Measurements from ENCODE around the gene CCDC127.
"Not testable (repeated sequence)": the region's sequence is repeated elsewhere in the genome, so short reads cannot be mapped to it uniquely, and the experiment has no call there.

The CCDC127 gene

DNA sequence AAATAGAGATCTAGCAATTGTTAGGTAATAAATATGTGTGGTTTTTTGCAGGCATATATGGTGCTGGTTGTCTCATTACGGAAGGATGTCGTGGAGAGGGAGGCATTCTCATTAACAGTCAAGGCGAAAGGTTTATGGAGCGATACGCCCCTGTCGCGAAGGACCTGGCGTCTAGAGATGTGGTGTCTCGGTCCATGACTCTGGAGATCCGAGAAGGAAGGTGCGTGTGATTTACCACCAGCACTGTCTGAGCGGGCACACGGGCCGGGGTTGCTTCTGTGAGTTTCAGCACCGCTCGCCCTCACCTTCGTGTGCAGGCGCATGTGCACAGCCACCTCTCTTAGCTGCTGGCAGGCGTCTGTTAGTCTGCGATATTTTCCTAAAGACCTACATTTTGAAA lies 15.5 kb upstream of the CCDC127 start:
- DNase-seq: not testable (repeated sequence)

DNA sequence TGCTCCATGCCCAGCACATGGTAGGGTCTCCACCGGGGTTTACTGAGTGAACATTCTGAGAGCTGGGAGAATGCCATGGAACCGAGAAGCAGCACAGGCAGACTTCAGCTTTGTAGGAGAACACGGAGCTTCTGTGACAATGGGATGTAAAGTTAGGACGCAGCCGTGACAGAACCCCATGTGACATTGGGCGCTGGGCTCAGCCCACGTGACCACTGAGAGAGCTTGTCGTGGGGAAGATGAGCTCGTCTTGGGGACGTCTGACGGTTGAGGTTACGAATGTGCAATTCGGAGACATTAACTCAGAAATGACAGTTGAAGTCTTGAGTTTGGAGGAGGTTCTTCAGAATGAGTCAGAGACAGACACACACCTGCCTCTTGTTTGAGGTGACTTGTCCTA lies 13.7 kb upstream of the CCDC127 start:
- no peak for DNase-seq

DNA sequence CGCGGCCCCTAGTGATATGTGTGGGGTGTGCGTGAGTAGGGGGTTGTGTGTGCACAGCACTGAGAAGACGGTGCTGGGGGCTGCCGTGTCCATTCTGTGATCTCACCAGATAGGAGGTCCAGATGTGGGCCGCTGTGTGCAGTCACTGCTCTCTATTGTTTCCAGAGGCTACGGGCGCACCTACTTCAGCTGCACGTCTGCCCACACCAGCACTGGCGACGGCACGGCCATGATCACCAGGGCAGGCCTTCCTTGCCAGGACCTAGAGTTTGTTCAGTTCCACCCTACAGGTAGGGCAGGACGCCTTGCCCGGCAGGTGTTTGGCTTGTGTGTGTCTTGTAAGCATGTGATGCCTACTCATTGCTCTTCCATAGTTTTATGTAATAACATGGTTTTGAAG lies 12.8 kb upstream of the CCDC127 start:
- no peak for DNase-seq

DNA sequence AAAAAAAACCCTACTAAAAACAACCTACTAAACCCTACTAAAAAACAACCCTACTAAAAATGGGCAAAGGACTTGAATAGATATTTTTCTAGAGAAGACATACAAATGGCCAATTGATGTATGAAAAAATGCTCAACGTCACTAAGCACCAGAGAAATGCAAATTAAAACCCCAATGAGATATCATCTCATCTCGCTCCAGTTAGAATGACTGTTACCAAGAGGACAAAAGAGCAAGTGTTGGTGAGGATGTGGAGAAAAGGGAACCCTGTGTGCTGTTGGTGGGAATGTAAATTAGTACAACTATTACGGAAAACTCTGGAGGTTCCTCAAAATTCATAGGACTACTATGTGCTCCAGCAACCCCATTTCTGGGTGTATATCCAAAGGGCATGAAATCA lies 10.9 kb upstream of the CCDC127 start:
- DNase-seq: no peak

DNA sequence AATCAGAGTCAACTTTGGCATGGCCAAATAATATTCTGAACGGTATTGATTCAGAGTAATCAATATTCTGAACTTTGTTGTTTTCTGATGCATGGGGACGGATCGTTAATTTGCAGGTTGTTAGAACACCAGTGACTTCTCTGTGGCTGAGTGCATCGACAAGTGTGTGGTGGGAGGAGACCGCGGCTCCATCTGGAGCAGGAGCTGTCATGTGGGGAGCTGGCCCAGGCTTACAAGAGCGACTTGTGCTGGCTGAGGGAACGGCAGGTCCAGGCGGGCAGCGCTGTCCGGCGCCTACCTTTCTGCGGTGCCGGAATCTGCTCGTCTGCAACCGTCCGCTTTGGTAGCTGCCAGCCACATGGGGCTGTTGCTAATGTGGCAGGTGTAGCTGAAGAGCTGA lies 9.4 kb upstream of the CCDC127 start:
- not testable (repeated sequence) for DNase-seq

DNA sequence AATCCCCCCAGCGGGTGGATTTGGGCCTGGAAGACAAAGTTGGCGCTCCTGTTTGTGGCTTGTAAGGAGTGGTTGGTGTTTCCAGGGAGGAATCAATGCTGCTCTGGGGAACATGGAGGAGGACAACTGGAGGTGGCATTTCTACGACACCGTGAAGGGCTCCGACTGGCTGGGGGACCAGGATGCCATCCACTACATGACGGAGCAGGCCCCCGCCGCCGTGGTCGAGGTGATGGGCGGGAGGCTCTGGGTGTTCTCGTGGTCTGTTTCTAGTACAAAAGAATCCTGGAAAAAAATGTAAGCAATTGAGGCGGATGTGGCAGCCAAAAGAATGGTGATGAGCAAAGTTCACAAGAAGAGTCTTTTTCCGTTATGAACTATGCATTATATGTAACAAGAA lies 7.4 kb upstream of the CCDC127 start:
- no peak for DNase-seq

DNA sequence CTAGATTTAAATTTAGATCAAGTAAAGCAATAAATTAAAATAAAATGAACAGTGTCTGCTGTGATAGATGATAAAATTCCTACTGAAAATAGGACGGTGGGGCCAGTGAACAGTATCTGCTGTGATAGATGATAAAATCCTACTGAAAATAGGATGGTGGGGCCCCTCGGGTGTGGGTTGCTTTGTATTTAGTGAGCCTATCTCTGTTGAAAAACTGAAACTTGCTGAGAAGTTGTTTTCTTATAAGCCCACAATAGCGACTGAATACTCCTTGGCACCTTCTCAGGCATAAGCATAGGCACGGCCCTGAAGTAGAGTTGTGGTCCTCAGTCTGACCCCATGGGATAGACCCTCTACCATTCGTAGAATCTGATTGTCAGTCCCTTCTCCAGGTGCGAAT lies 5.8 kb upstream of the CCDC127 start:
- no peak for DNase-seq

DNA sequence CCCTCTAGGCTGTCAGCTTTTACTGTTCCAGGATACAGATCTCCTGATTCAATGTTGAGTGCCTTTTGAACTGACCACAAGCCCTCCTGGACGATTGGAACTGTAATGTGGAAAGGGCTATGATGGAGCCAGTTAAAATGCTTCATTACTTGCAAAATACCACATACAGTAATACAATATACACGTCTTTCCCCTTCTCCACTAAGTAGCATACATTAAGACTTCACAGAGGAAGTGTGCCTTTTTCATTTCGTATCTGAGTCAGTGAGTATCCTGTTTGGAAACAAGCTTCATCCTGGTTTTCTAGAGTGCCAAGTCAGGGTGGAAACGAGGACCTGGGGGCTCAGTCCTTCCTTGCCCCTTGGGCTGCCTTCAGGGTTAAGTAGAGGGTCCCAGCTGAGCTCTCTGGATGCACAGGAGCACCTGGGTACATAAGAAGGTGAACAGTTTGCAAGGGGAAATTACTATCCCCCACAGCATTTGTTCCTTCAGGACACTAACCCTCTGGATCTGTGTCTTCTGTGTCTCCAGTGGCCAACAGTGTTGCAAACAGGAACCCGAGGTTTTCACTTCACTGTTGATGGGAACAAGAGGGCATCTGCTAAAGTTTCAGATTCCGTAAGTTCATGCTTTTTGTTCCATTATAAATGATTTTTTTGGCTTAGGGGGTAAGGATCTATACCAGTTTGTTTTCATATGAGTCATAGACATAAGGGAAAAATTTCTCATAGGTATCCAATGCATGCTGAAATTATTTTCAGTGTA lies 5.2 kb upstream of the CCDC127 start:
- DNase-seq: not testable (repeated sequence)

DNA sequence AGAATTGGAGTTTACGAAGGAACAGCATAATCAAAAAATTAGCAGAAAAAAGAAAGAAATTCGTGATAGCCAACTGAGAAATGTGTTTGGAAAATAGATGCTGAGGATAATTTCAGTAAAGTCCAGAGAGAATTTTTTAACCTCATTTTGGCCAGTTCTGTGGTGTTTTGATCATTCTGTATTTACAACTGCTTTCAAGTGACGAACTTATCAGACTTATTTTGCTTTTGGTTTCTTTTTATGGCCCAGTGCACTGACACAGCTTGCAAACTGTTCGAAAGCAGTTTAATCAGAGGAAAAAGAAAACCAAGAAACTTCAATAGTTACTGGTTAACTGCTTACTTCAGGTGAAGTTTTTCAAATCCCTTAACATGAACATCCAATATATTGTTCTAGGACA lies 2.0 kb upstream of the CCDC127 start:
- no peak for DNase-seq

DNA sequence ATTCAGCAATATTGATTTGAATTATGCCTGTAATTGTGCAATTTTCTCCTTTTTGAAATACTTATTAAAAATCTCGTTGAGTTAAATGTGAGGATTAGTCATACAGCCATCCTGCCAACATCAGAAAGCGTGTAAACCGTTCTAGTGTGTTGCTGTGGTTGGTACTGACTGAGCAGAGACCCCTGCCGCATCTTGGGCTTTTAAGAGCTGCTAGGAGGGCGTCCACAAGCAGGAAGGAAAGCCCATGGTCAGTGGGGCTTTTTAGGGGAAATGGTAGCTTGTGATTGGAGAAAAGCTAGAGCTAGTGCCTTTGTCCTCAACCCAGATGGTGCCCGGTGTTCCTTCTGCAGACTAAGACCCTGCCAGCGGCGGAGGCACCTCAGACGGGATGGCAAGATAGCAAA lies 1.5 kb upstream of the CCDC127 start:
- peak; percentile 26 for DNase-seq

DNA sequence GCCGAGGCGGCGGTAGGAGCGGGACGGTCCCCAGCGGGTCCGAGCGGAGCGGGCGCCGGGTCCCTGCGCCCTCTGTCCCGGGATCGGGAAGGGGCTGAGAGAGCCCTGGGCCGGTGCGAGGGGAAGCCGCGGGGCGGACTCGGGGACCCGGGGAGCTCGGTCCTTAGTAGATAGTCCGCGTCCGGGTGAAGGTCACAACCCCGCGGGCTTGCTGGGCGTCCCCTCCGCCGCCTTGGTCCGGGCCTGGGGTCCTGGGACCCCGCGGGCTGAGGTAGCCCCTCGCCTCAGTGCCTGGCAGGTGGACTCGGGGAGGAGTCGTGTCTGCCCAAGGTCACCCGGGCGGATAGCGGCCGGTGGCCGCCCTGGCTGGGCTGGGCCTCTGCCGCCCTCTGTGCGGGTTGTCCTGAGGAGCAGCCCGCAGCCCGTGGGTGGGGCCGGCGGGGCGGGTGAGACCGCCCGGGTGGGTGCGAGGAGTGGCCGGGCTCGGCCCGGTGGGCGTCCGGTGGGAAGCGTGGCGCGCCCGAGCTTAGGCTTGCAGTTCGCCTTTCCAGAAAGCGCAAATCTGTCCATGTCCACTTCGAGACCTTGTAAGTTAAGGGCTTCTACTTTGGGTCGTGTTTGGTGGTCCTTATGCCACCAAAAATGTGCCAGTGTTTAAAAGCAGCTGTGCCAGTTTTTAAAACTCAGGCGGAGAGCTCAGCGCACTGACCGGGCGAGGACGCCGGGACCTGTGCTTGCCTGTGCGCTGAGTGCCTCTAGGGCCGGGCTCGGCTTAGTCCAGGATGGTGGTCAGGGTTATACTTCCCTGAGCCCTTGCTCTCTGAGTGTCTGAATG lies 721 bp upstream of the CCDC127 start:
- DNase-seq: no peak

DNA sequence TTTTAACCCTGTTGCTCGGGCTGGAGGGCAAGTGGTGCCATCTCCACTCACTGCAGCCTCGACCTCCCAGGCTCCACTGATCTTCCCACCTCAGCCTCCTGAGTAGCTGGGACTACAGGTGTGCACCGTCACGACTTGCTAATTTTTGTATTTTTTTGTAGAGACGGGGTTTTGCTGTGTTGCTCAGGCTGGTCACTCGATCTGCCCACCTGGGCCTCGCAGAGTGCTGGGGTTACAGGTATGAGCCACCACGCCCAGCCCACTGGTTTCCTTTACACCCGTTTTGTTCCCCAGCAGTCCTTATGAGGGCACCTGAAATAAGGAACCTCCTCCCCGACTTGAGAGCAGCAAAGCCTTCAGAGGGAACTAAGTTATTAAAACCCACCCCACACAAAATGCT lies 1.9 kb downstream of the CCDC127 start:
- not testable (repeated sequence) for DNase-seq

DNA sequence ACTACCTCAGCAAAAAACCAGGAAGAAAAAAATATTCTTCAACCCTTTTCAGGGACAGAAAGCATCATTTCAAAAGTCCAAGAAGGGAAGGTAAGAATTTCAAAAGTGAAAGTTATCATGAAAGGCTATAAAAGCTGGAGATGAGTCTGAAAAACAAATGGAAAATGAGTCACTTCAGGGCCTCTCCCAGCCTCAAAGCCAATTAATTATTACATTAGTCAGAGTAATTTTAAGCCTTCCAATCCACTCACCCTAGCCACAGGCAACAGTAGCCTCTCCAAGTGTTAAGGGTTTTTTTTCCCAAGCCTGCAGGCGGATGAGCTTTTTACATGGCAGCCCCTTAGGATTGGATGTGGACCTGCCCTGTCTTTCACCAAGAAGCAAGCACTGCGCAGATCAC lies 2.7 kb downstream of the CCDC127 start:
- DNase-seq: not testable (repeated sequence)

DNA sequence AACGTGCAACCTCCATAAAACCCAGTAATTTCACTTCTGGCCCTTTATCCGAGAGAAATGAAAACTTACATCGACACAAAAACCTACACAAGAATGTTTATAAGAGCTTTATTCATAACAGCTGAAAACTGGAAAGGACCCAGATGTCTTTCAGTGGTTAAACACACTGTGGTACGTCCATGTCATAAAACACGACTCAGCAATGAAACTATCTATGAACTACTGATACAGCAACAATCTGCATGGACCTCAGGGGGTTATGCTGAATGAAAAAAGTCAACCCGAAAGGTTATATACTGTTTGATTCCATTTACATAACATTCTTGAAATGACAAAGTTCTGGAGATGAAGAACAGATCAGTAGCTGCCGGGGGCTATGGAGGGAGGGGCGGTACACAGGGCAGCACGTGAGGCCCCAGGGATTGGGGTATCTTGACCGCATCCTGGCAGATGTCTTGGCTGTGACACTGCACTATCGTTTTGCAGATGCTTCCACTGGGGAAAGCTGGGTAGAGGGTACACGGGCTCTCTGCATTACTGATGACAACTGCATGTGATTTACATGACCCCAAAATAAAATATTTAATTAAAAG lies 4.1 kb downstream of the CCDC127 start:
- DNase-seq: no peak

DNA sequence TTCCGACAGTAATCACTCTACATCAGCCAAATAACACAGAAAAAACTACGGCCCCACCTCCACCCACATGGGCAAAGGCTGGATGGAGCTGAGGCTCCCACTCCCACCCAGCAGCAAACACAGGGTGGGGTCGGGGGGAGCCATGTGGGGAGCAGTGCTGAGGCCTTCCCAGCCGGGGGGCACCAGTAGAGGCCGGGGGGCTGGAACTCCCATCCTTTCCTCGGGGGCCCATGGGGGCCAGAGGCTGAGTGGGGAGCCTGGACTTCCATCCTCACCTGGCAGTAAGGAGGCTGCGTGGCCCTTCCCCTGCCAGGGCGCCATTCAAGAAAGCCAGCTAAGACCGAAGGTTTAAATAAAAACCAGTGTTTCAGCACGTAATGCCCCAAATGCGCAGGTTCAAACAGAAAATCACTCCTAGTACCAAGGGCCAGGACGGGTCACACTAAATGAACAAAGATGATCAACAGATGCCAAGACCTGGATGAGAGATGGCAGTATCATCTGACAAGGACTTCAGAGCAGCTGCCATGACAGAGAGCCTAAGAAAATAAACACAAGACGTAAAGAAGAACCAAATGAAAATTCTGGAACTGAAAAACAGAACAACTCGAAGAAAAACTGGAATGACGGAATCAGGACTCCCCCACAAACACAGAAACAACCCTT lies 9.4 kb downstream of the CCDC127 start:
- no peak for DNase-seq

DNA sequence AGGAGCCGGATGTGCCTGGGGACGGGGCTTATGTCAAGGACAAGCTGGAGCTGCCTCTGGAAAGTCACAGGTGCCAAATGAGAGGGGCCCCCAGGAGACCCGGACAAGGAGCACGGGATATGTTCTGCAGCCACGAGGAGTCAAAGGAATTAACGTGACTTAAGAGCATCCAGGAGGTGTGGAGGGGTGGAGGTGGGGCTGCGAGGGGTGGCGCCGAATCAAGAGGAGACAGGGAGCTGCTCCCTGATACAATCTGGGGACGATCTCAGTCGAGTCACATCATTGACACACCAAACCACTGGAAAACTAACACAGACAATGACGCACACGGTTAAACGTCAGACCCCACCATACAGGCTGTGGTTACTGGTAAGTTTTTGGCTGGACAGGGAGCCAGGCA lies 10.4 kb downstream of the CCDC127 start:
- DNase-seq: no peak

DNA sequence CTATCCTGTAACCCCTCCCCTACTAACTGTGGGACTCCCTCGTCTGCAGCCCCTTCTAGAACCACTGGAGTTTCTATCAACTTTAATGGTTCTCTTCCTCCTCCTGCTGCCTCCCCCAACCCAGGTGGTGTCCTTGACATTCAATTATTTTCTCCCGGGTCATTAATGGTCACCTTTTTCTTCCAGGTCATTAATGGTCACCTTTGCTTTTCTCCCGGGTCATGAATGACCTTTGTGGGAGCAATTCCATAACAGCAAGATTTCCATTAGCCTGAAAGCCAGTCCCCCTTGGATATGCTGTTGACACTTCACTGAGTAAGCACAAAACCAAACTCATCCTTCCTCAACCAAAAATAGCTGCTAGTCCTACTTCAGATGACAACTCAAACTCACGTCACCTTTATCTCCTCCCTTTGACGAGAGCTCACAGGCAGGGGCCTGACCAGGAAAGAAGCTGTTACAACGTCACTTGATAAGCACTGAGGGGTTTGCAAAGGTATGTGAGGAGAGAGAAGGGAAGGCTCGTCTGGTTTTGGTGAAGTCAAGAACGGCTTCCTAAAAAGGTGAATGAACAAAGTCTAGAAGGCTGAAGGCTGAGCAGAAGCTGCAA lies 10.9 kb downstream of the CCDC127 start:
- no peak for DNase-seq

DNA sequence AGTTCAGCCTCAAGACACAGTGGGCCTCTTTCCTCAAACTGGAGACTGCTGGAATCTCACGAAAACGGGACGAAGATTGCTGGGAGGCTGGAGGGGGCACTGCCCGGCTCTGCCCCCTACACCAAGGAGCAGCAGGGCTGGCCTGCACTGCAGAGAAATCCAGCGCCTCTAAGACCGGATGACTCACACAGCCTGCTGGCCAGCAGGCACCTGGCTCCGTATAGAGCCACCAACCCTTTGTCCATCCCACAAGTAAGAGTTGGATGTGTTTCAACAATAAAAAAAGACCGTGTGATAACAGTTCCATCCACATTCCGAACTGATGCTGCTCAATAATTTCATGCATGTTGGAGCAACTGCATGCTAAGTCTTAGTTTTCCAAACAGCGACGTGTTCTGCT lies 11.5 kb downstream of the CCDC127 start:
- no peak for DNase-seq

DNA sequence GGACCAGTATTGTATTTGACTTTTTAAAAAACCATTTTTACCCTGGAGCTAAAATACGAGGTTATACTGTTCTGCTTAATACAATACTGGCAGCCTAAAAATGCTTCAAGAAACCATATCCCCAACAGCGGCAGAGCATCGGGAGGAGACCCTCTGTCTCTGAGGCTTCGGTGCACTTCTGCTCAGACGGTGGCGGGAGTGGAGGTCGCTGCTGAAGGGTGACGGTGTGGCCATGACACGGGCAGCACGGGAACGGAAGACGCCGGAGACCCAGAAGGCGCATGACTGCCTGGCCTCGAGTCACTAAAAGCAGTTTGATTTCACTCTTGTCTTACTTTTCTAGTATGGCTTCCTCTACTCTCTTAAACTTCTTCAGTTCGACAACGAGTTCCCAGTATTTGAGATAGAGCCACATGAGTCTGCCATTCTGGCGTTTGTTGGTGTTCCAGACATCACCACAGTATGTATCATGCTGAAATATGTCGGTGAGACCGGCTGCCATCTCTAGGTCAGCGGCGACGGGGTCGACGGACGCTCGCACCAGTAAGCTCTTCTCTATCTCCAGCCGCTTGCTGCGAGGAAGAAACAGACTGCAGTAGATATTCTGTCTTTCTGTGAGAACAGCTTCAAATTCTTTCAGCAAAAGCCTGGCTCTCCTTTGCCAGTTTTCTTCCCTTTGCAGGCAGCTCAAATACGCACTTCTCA lies 12.8 kb downstream of the CCDC127 start:
- no peak for DNase-seq

DNA sequence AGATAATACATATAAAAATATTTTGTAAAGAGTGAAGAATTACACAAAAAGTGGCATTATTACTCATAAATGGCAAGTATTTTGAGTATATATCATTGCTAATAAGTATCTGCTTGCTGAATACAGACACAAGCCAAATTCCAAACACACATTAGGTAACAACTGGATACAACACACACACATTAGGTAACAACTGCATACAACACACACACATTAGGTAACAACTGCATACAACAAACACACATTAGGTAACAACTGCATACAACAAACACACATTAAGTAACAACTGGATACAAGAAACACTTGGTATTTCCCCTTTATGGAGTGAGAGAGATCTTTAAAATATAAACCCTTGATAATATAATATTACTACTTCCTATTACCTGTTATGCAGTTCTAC lies 13.5 kb downstream of the CCDC127 start:
- DNase-seq: no peak

DNA sequence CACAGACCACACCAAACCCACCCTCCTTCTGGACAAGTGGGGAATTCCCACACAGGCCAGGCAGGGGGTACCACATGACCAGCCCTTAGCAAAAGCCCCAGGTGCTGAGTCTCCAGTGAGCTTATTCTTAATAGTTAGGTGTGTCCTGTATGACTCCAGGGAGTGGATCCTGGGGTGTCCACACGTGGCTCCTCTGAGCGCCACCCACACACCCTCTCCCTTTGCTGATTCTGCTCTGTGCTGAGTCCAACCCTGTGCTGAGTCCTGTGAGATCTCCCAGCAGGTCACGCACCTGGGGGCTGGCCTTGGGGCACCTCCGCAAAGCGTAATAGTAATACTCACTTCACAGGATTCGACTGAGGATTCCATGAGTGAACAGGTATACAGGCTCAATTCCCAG lies 14.0 kb downstream of the CCDC127 start:
- DNase-seq: no peak

DNA sequence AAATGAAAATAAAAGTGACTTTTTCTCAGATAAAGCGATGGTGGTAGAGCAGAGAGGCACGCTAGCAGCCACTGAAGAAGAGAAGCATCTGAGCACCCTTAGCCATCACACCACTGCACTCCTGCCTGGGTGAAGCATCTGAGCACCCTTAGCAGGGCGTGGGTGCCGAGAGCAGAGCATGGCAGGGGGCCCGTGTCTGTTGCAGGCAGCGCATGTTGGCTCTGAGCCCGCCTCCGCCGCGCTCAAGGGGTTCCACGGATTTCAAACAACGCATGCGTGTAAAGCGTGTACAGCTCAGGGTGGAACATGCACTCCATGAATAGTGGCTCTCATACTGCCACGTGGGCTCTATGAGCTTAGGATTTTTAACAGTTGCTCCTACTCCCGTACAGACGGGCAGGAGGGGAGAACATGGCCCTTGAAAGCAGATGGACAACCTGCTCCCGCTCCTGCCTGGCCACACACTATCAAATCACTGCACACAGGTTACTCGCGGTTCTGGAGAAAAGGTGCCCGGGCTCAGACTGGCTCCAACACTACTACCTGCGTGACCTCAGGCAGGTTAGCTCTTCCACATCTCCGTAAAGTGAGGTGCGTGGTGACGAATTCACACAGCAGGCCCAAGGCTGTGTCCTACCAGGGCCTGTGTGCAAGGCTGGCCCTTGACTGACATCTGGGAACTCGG lies 14.6 kb downstream of the CCDC127 start:
- no peak for DNase-seq
